Embryonic facial prominence (tissue), 1 donor: ENCODE measurements around the gene PRKAR1A.
"Not testable (repeated sequence)": the region's sequence is repeated elsewhere in the genome, so short reads cannot be mapped to it uniquely, and the experiment has no call there.

Experiments
- DNase-seq: peaks from one replicate; pipeline ENCODE4 v3.0.0-alpha.2; 2016; ENCODE audit errors: extremely low spot score

The PRKAR1A gene

DNA sequence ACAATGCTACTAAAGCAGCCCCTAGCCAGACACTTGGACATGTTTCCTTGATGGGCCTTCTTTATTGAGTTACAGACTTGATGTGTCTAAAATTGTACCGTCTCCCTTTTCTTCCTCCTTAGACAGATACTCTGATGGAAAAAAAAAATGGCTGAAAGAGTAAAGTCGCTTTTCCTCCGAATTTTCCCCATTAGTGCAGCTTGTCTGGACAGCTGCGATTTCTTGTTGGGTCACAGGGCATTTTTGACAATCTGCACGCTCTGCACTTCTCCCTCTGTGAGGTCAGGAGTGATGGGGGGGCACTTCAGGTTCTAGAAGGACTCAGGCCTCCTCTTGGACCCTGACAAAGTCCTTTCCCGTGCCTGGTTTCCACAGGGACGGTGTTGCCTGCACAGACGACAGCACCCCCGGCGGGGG is 968 bp upstream of the PRKAR1A start:
- DNase-seq = no peak

DNA sequence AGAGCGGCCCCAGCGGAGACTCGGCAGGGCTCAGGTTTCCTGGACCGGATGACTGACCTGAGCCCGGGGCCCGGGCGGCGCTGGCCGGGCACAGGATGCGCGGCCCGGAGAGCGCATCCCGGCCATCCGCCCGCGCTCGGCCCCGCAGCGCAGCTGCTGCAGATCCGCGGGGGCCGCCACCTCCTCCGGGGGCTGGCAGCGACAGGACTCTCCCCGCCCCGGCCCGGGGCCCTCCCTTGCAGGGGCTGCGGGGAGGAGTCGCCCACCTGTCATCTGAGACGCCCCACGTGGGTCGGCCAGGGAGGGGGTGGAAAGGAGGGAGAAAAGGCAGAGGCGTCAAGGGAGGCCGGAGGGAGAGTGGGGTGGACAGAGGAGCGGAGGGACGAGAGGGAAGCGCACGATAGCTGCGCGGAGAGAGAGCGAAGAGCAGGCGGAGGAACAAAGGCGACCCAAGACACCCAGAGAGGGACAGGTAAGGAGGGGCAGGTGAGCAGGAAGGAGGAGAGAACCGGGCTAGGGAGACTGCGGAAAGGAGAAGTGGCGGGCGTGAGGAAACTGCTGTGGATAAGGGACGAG is 471 bp upstream of the PRKAR1A start:
- DNase-seq = peak; percentile 75

DNA sequence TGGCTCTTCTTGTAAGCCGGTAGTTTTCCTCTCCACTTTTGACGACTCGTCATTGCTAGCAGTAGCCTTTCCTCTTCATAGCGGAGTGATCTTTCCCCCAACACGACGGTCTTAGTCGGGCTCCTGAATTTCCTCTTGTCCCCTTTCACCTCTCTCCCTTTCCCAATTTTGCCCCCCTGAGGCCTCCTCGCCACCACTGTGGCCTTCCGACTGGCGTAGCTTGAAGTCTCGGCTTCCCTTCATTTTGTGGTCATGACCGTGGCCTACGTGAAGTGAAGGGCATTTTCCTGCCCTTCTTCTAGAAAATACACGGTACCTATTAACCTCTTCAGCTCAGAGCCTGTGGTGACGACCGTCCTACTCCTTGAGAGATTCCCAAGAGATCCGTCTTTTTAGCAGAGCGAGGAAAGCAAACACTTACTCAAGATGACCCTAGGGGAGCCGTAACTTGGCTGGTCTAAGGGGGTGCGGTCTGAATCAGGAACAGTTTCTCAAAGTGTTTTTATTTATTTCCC is 787 bp downstream of the PRKAR1A start:
- DNase-seq = peak; percentile 27

DNA sequence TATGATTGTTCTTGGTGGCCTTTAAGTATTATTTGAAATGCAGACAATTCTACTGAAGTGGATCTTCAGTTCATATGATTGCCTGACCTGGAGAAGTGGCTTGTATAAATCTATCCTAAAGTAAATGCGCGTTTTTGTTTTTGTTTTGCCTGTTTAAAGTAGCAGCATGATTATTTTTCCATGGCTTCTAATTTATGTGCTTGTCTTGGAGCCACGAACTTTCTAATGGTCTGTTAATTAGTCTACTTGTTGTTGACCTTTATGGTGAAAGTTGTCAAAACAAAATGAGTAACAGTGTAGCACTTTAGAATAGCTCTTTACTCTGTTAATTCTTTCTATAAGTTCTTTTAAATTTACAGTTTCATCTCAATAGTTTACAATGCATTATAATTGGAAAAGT is 1.7 kb downstream of the PRKAR1A start:
- no peak for DNase-seq

DNA sequence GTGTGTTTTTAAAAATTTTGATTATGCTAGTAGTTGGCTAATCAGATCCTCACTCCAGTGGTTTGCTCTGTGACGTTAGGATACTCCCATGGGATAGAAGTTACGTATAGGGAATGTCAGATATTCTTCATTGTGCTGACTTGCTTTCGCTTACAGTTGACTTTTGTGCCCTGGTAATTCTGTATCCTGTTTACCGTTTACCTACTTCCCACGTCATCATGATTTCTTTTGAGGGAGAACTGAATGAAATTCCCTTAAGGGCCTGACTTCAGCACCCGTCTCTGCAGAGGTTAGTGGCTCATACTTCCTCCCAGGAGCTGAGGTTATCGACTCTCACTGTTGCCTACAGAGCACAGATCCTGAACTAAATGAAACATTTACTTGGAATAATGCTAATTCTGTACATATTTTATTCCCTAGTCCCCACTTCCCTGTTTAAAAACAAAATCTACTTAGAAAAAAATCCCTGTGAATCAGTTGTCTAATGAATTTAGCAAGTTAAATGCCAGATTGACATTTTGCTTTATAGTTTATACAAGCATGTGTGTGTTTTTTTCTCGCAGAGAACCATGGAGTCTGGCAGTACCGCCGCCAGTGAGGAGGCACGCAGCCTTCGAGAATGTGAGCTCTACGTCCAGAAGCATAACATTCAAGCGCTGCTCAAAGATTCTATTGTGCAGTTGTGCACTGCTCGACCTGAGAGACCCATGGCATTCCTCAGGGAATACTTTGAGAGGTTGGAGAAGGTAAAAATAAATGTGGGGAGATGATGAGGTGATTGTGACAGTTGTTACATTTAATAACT is 2.8 kb downstream of the PRKAR1A start:
- DNase-seq = no peak

DNA sequence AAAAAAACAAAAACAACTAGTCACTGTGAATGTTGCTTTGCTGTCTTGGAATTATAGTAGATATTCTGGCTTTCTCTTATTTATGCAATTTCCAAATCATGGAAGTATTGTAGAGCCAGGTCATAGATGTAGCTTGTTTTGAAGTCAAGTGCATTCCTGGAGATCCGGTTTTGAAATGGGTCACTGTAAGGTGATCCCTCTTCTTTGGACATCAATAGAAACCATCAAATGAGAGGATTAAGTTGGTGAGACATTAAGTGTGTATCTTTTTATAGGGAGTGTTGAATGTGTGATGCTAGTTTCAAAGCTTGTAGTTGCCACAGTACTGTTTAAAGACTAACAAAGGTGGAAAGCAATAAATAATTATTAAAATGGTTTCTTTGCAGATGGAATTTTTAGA is 4.5 kb downstream of the PRKAR1A start:
- DNase-seq = no peak

DNA sequence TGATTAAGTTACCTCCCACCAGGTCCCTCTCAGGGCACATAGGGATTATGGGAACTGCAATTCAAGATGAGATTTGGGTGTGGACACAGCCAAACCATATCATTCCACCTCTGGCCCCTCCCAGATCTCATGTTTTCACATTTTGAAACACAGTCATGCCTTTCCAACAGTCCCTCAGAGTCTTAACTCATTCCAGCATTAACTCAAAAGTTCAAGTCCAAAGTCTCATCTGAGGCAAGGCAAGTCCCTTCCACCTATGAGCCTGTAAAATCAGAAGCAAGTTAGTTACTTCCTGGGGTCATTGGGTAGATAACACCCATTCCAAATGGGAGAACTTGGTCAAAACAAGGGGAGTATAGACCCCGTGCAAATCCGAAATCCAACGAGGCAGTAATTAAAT is 5.4 kb downstream of the PRKAR1A start:
- DNase-seq = not testable (repeated sequence)

DNA sequence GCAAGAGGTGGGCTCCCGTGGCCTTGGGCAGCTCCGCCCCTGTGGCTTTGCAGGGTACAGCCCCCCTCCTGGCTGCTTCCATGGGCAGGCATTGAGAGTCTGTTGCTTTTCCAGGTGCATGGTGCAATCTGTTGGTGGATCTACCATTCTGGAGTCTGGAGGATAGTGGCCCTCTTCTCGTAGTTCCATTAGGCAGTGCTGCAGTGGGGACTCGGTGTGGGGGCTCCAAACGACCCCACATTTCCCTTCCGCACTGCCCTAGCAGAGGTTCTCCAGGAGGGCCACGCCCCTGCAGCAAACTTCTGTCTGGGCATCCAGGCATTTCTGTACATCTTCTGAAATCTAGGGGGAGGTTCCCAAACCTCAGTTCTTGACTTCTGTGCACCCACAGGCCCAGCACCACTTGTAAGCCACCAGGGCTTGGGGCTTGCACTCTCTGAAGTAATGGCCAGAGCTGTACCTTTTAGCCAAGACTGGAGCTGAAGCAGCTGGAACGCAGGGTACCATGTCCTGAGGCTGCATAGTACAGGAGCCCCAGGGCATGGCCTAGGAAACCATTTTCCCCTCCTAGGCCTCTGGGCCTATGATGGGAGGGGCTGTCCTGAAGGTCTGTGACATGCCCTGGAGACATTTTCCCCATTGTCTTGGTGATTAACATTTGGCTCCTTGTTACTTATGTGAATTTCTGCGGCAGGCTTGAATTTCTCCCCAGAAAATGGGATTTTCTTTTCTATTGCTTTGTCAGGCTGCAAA is 6.0 kb downstream of the PRKAR1A start:
- DNase-seq = no peak

DNA sequence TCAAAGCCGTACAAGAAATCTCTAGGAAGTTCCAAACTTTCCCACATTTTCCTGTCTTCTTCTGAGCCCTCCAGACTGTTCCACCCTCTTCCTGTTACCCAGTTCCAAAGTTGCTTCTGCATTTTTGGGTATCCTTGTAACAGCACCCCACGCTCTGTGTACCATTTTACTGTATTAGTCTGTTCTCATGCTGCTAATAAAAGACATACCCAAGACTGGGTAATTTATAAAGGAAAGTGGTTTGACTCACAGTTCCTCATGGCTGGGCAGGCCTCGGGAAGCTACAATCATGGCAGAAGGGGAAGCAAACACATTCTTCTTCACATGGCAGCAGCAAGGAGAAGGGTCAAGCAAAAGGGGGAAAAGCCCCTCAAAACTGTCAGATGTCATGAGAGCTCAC is 6.8 kb downstream of the PRKAR1A start:
- not testable (repeated sequence) for DNase-seq

DNA sequence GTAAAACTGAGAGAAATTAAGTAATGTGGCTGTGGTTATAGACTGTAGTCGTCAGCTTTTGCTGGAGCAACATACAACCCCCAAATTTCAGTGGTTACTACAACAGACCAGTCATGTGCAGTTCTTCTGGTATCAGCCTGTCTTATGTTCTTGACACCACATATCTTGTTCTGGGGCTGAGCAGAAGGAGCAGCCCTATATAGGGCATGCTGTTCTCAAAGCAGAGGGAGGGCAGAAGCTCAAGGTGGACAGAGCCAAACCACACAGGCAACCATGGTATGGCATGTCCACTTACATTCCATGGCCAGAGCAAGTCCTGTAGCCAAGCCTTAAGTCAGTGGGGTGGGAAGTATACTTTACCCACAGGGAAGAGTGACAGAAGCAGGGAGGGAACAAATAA is 7.7 kb downstream of the PRKAR1A start:
- DNase-seq = no peak

DNA sequence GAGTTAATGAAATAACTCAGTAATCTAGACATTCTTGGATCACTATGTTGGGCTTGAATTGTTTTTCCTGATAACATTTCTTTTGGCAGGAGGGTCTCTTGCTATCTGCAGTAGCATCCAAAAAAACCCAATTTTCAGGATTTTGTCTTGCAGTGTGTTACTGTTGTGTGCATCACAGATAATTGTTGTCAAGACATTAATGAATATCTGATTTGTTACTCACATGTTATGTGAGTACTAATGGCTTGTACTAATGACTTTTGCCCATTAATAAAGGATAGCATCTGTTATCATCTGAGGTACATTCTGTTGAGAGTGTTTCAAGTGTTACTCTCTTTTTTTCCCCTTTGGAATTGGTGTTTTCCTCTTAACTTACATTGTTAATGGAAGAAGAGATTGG is 10.0 kb downstream of the PRKAR1A start:
- DNase-seq = no peak

DNA sequence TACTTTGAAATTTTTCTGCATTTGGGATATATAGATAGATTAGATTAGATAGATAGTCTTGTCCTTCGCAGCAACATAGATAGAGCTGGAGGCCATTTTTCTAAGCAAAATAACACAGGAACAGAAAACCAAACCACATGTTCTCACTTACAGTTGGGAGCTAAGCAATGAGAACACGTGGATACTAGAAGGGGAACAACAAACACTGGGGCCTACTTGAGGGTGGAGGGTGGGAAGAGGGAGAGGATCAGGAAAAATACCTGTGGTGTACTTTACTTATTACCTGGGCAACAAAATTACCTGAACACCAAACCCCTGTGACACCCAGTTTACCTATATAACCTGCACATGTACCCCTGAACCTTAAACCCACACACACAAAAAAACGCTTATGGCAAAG is 14.3 kb downstream of the PRKAR1A start:
- DNase-seq = no peak

DNA sequence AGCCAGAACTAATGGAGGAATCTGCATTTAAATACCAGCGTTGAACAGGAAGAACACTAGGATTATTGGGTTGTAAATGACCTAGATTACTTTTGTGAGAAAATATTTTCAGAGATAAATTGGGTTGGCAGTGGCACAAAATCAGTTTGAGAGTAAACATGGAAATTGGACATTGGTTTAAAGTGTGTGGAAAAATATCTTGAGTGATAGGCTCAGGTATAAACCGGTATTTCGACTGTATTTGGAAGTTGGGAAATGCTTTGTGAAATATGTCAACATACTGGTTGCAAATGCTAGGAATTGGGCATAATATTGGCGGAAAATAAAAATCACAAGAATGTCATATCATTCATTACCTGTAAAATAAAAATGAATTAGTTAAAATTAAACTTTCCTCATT is 15.1 kb downstream of the PRKAR1A start:
- no peak for DNase-seq

DNA sequence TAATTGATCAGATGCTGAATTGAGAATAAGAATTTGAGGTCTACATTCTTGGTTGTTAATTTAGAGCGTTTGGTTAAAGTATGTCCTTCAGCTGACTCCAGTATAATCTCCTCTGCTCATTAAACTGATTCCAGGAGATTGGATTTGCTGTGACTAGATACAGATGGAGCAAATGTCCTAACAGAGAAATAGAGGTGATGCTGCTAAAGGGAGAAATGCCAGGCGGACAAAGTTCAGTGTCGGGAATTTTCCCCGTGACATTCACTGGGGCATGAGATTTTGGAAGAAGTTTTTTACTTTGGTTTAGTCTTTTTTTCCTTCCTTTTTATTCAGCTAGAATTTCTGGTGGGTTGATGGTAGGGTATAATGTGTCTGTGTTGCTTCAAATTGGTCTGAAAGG is 19.0 kb downstream of the PRKAR1A start:
- no peak for DNase-seq

DNA sequence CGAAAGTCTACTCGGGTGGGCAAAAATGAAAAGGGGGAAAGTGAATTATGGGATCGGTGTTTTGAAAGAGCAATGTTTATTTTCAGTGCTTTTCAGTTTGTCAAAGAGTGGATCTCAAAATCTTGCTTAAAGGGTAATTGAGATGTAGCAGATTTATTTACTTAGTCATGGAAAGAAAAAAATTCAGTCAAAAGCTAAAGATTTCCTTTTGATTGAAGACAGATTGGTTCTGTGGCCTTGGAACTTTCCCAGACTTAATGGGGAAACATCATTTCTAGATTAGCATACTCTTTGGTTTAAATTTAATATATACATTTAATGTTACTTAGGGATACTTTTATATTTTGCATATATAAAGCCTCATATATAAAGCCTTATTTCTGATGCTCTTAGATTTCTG is 20.6 kb downstream of the PRKAR1A start:
- peak; percentile 45 for DNase-seq

DNA sequence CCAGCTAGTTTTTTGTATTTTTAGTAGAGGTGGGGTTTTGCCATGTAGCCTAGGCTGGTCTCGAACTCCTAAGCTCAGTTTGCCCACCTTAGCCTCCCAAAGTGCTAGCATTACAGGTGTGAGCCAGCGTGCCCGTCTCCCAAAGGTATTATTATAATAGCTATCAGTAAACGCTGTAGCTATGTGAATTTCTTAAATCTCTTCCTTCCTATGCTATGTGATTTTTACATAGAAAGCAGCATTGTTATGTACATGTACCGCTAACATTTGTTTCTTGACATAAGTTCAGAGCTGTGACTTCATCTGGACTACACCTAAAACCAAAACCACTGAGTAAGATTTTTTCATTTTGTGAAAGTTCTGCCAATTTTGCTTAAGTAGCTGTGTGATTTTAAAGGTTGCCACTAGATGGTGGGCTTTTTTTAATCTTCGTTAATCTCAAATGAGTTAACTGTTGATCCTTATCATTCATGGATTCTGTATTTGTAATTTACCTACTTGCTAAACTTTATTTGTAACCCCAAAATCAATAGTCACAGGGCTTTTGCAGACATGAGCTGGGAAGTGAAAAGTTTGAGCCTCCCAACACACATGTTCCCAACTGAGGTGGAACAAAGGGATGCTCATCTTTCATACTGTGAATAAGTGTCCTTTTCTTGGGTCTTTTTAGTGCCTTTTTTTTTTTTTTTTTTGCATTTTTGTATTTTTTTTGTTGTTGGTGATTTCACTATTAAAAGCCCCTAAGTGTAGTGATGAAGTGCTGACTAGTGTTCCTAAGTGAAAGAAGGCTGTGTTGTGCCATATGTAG is 21.9 kb downstream of the PRKAR1A start:
- DNase-seq = no peak

DNA sequence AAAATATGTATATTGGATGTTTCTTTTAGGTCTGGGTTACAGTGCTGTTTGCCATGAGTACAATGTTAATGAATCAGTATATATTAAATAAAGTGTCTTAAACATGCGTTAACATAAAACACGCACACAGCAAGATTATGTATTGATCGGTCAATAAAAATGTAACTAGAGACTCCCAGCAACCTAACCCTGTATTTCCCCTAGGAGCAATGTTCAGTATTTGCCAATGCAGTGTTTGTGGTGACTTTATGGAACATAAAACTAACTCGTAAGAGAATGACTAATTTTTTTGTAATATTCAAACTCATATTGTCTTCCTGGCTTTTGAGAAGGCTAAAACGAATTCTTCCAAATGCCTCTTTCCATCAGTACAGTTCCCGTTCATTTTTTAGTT is 22.5 kb downstream of the PRKAR1A start:
- DNase-seq = no peak

DNA sequence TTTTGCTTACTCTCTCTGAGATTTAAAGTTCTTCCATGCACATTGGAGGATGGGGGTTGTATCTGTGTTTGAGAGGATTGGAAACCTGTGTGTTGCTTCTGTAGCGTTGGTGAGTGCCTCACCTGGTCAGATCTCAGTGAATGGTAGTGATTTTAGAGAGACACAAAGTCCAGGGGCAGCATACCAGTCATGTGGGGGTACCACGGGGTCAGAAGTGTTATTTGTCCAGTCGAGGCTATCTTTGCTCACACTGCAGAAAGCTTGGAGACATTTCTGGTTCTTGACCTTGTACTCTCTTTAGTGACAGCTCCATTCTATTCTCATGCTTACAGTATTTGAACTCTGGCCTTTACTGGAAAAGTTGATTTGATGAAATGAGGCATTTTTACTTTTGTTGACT is 23.7 kb downstream of the PRKAR1A start:
- no peak for DNase-seq

DNA sequence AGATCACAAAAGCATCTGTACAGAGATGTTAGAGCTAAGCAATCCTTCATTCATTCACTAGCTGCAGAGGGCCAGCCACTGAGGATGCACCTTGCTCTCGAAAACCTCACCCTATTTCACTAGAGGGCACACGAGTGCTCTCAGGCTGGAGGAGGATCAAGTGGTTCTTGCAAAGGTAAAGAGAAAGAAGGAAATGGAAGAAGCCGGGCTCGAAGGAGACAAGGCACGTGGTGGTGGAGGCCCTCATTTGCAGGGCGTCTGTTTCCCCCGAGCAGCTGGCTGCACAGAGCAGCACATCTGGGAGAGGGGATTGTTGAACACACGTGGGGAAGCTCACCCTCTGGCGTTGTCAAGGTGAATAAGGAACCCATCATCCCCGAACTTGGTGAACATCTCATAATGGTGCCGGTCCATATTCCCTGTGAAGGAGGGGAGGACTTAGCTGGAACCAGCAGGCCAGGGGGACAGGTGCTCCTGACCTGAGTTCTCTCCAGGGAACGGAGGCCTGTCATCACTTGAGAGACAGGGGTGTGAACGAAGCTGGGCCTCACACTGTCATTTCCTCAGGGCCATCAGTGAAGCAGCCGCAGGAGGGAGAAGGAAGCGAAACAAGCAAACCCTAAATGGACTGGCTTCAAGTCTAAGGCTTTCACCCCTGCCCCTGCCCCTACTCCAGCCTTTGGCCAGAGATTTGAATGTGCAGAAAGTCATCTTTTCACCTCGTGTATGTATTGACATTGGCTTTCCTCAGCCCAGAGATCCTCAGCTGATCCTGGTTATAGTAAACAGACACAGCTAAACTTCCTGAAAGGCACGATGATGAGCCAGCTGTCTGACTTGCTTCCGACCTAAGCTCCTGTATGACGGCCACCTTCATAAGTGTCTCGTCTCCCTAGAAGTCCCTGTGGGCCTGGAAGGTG is 27.6 kb downstream of the PRKAR1A start:
- no peak for DNase-seq

DNA sequence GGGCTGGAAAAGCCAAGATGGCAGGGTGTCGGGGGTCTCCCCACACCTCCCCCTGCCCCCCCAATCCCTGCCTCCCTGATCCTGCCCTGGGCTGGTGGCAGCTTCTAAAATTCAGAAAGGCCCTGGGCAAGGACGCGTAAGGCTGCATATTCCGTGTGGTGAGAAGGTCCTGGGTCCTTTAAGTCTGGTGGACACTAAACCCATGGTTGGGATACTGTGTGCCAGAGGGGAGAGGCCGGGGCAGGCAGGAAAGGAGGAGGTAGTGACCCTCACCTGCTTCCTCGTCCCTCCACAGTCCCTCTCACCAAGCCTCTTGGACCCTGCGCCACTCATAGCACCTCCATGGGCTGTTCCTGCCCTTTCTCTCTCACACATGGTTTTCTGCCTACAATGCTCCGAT is 28.8 kb downstream of the PRKAR1A start:
- no peak for DNase-seq

DNA sequence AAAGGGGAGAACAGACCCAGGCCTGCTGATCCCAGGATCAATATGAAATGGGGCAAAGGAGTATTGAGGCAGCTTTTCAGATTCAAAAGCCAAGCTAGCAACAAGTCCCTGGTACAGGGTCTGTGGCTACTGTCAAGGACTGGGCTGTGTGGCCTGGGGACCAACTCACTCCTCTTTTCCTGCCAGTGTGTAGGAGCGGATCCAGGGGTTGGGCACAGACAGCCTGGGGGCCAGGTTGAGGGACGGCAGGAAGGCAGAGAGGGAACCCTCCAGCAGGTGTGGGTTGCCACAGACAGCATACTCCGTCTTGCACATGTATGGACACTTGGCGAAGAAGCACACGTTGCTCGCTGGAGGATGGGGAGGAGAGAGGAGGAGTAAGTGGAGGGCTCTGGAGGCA is 29.6 kb downstream of the PRKAR1A start:
- no peak for DNase-seq
